GM12878 (cell line): ENCODE data around the gene PCDHGA2. TPM values are rescaled to one million over a fixed set of nuclear protein-coding genes. Genes with fewer than 3 reads are reported as not detected.
A peak's percentile ranks its signal among the peaks of the same experiment; 100 is the strongest.

Experiments
- ATAC-seq: fragments of 200-7000 bp; cut with Tn5 transposase; 3 replicates; pipeline ENCODE4 v1.9.1; 2020; ENCODE audit warnings: mild to moderate bottlenecking, moderate library complexity
- BruUV-seq: library from RNA; stranded (reverse); fragments of 400-500 nt; replicated peaks from 2 replicates; lab custom pipeline; 2021; lab: Mats Ljungman, UMichigan
- CTCF ChIA-PET: fragments of 300-600 bp; sonication (Branson Sonifier 250); formaldehyde crosslinking; extraction: SDS; loops from one replicate; lab custom pipeline; 2021; ENCODE audit warnings: inconsistent platforms; lab: Yijun Ruan, JAX
- POLR2A ChIA-PET: fragments of 350-600 bp; formaldehyde crosslinking; extraction: SDS; loops from one replicate; lab custom pipeline; 2021; ENCODE audit warnings: inconsistent platforms; lab: Charles Lee
- RAD21 ChIA-PET: fragments of 300-600 bp; sonication (Branson Sonifier 250); formaldehyde crosslinking; loops from one replicate; lab custom pipeline; 2023; ENCODE audit warnings: antibody characterized with exemption; ENCODE audit not compliant: unreplicated experiment; lab: Charles Lee
- SMC1A ChIA-PET: fragments of 300-600 bp; sonication (Branson Sonifier 250); formaldehyde crosslinking; loops from one replicate; lab custom pipeline; 2023; ENCODE audit not compliant: unreplicated experiment, uncharacterized antibody; lab: Charles Lee
- DNase-seq: peaks from one replicate; pipeline ENCODE4 v3.0.0-alpha.2; 2011; ENCODE audit warnings: low read depth, low spot score
- FAIRE-seq: peaks from 3 replicates; lab custom pipeline; 2011; peaks lifted over from hg19 to GRCh38; lab: Jason Lieb, UNC
- H2AFZ ChIP-seq: 2 replicates; pipeline ENCODE4 v1.6.0; 2011; ENCODE audit warnings: low read depth, low read length, control low read depth; ENCODE audit not compliant: control insufficient read depth
- H3K27ac ChIP-seq: 2 replicates; pipeline ENCODE4 v1.5.1; 2011; ENCODE audit warnings: control low read depth; ENCODE audit not compliant: control insufficient read depth, insufficient read depth
- H3K27me3 ChIP-seq, 2 experiments: replicated peaks in 1 of 2; 2 replicates each; pipeline versions ENCODE4 v1.6.0 to v1.6.1; 2011; ENCODE audit warnings: low read length in 1 of 2; ENCODE audit not compliant: control insufficient read depth in 2 of 2, insufficient read depth in 2 of 2
- H3K36me3 ChIP-seq, 2 experiments: 2 replicates each; pipeline ENCODE4 v1.5.1; 2011; ENCODE audit warnings: low read length in 1 of 2; ENCODE audit not compliant: control insufficient read depth in 2 of 2, insufficient read depth in 2 of 2
- H3K4me1 ChIP-seq: 2 replicates; pipeline ENCODE4 v1.6.1; 2011; ENCODE audit warnings: mild to moderate bottlenecking, low read length, moderate library complexity, mixed read lengths; ENCODE audit not compliant: control insufficient read depth, insufficient read depth
- H3K4me2 ChIP-seq: 2 replicates; pipeline ENCODE4 v1.6.0; 2011; ENCODE audit warnings: control low read depth; ENCODE audit not compliant: control insufficient read depth, insufficient read depth
- H3K4me3 ChIP-seq: fragments of 200-600 bp; sonication (generic); 2 replicates; pipeline ENCODE4 v1.5.1; 2016
- H3K79me2 ChIP-seq: 2 replicates; pipeline ENCODE4 v1.6.0; 2011; ENCODE audit warnings: low read length; ENCODE audit not compliant: control insufficient read depth, insufficient read depth
- H3K9ac ChIP-seq: 2 replicates; pipeline ENCODE4 v1.8.0; 2011; ENCODE audit warnings: low read length, control low read depth, mixed read lengths; ENCODE audit not compliant: control insufficient read depth, insufficient read depth
- H3K9me3 ChIP-seq: replicated peaks from 3 replicates; pipeline ENCODE4 v1.5.1; 2011; ENCODE audit warnings: mild to moderate bottlenecking, low read length; ENCODE audit not compliant: control insufficient read depth, insufficient read depth
- H4K20me1 ChIP-seq: 2 replicates; pipeline ENCODE4 v1.6.0; 2011; ENCODE audit not compliant: control insufficient read depth, insufficient read depth
- CREB1 ChIP-seq: IDR thresholded peaks from 2 replicates; pipeline ENCODE4 v1.6.1; 2012; ENCODE audit warnings: low read depth, mild to moderate bottlenecking, inconsistent platforms
- DPF2 ChIP-seq: fragments of 450-650 bp; IDR thresholded peaks from 2 replicates; pipeline ENCODE4 v1.6.1; 2017; ENCODE audit warnings: mild to moderate bottlenecking
- FOXK2 ChIP-seq: fragments of 450-650 bp; IDR thresholded peaks from 2 replicates; pipeline ENCODE4 v1.6.1; 2017; ENCODE audit warnings: mild to moderate bottlenecking, moderate library complexity
- IKZF1 ChIP-seq: fragments of 450-650 bp; conservative IDR thresholded peaks from 2 replicates; pipeline ENCODE4 v1.6.1; 2017; ENCODE audit warnings: antibody characterized with exemption, mild to moderate bottlenecking
- MXI1 ChIP-seq: fragments of 150-350 bp; IDR thresholded peaks from 2 replicates; pipeline ENCODE4 v1.6.1; 2011; ENCODE audit warnings: low read depth, mild to moderate bottlenecking, inconsistent platforms, low read length, improper control_type of control experiment
- NFYB ChIP-seq: IDR thresholded peaks from 2 replicates; pipeline ENCODE4 v1.6.1; 2011; ENCODE audit warnings: low read depth, mild to moderate bottlenecking, low read length, improper control_type of control experiment, moderate library complexity; ENCODE audit not compliant: insufficient read depth
- POLR2A ChIP-seq: IDR thresholded peaks from 2 replicates; pipeline ENCODE4 v1.6.1; 2011; ENCODE audit warnings: low read depth, mild to moderate bottlenecking, low read length
- POLR2AphosphoS2 ChIP-seq: IDR thresholded peaks from 2 replicates; pipeline ENCODE4 v1.6.1; 2011; ENCODE audit warnings: low read depth, mild to moderate bottlenecking, low read length, improper control_type of control experiment, moderate library complexity
- RUNX3 ChIP-seq: IDR thresholded peaks from 2 replicates; pipeline ENCODE4 v1.6.1; 2012; ENCODE audit warnings: low read length, inconsistent platforms
- SIN3A ChIP-seq: IDR thresholded peaks from 2 replicates; pipeline ENCODE4 v1.6.1; 2012; ENCODE audit warnings: low read depth, low read length, improper control_type of control experiment
- SIX5 ChIP-seq: IDR thresholded peaks from 2 replicates; pipeline ENCODE4 v1.6.1; 2011; ENCODE audit warnings: mild to moderate bottlenecking, low read depth, low read length, moderate library complexity; ENCODE audit not compliant: severe bottlenecking
- TAF1 ChIP-seq: IDR thresholded peaks from 2 replicates; pipeline ENCODE4 v1.6.1; 2011; ENCODE audit warnings: mild to moderate bottlenecking, low read depth, low read length, borderline replicate concordance
- ZNF24 ChIP-seq: fragments of 450-650 bp; IDR thresholded peaks from 2 replicates; pipeline ENCODE4 v1.6.1; 2017; ENCODE audit warnings: antibody characterized with exemption, mild to moderate bottlenecking
- WGBS: methylation state at CpG from one replicate; pipeline ENCODE4 v1.1.6; 2016; ENCODE audit warnings: low lambda C conversion rate; ENCODE audit not compliant: insufficient replicate concordance, insufficient coverage; ENCODE audit errors: missing lambda C conversion rate; 5-methylcytosine and 5-hydroxymethylcytosine counted together
- in situ Hi-C: fragments of 300-500 bp; cut with MboI; formaldehyde crosslinking; loops from 9 replicates; pipeline ENCODE4 v1.14.3; 2018; ENCODE audit warnings: mixed read lengths
- intact Hi-C: fragments of 100-400 bp; cut with micrococcal nuclease; formaldehyde crosslinking; loops from one replicate; pipeline ENCODE4 v1.14.2; 2022; ENCODE audit not compliant: unreplicated experiment
- polyA plus RNA-seq, 11 experiments: library from polyadenylated mRNA; depleted of rRNA in 4 of 11; unstranded in 6 of 11; stranded (reverse) in 5 of 11; fragments of >200 nt; fragmentation: Nextera tagmentation in 4 of 11; fragmentation: Illumina TruSeq in 1 of 11; extraction: Ambion mirVana in 4 of 11; extraction: Trizol in 1 of 11; gene quantifications; 1 replicate in 1 of 11; 2 replicates in 10 of 11; pipeline versions ENCODE4 v1.2.1 to v1.2.3, GENCODE V29; 2011 to 2016; ENCODE audit warnings: inconsistent platforms in 2 of 11, missing spikeins in 2 of 11, low read depth in 1 of 11
- total RNA-seq, 4 experiments: library from RNA; depleted of rRNA in 3 of 4; stranded (reverse); fragments of >200 nt in 3 of 4; fragmentation: Illumina TruSeq in 1 of 4; extraction: Trizol in 1 of 4; gene quantifications; 2 replicates each; pipeline versions ENCODE4 v1.2.1 to v1.2.3, GENCODE V29; 2013 to 2021
- TF ChIP-seq, protein P1 (sequence below): fragments of 450-650 bp; formaldehyde crosslinking; IDR thresholded peaks from 2 replicates; pipeline ENCODE4 v1.4.0; 2022; ENCODE audit warnings: mild to moderate bottlenecking, moderate library complexity
- TF ChIP-seq, protein P2 (sequence below): IDR thresholded peaks from 2 replicates; pipeline ENCODE4 v1.6.1; 2012; ENCODE audit warnings: low read depth, low read length, improper control_type of control experiment
- TF ChIP-seq, protein P3 (sequence below): IDR thresholded peaks from 2 replicates; pipeline ENCODE4 v1.6.1; 2012; ENCODE audit warnings: mild to moderate bottlenecking, low read depth, low read length

PCDHGA2 gene
- total and polyA plus RNA-seq, 10 of the 15 experiments (the other 5 are each of a cell fraction or from before 2014, with no cell fraction given) = 0.03 to 0.11 (median 0.05) TPM; not detected in 4

DNA sequence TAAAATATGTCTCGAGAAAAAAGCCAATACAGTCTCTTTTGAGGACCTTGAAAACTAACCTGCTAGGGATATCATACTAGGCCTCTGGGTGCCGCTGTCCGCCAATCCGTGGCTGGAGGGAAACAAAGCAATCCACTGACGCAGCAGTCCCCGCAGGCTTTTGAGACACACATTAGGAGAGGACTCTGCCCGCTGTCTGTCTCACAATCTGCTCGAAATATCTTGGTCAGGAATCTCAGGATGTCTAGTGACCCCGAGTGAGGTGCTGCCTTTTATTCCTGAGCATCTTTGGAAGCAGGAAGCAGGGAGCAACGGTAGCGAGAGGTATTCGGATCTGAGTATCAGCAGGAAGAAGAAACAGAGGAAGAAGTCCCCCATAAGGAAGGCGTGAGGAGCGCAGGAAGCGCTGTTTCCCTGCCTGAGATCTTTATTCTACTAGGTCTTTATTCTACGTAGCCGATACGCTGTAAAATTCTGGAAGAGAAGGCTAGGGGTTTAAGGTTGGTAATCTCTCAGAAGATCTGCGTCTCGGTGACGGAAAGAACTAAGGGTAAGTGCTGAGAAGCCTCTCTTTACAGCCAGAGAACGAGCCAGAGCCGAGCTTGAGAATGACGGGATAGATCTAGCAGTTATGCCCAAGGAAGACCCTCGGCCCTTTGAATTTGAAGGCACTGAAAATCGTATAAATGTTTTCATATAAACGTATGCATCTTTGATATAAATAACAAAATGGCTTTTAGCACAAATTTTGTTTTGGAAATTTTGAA is 12.3 kb upstream of the PCDHGA2 start:
- SMC1A ChIA-PET = interaction anchor here (1.0 kb wide), 1 partner anchor 9 kb away, joined by 6 read pairs; no protein-coding TSS in a partner anchor
- peak overlapping the region; percentile 98 for H2AFZ ChIP-seq
- no peak for FAIRE-seq
- intact Hi-C loops = no loop called here
- H3K4me3 ChIP-seq = peak overlapping the region; percentile 70
- RAD21 ChIA-PET = no interaction called here
- H3K27ac ChIP-seq = no peak overlapping the region
- peak overlapping the region; percentile 51 for H3K9ac ChIP-seq
- H3K27me3 ChIP-seq = no peaks in the 10 kb centered on the region; a peak in 1 of 4 replicates
- peaks cover 4% of the 10 kb centered on the region; the same call in 2 of the 3 replicates for H3K9me3 ChIP-seq
- DNase-seq = no peak
- peak overlapping the region; percentile 83 for H3K4me2 ChIP-seq
- 36% methylated on average over 27 of the region's 27 CpGs for WGBS
- no peaks in the 10 kb centered on the region for H3K4me1 ChIP-seq
- no peaks in the 10 kb centered on the region for H4K20me1 ChIP-seq
- POLR2A ChIA-PET = interaction anchor here (0.6 kb wide), 1 partner anchor 282 kb away, joined by 9 read pairs; no protein-coding TSS in a partner anchor
- H3K79me2 ChIP-seq = no peaks in the 10 kb centered on the region
- ATAC-seq = peak; percentile 94
- in situ Hi-C loops = loop anchor here (10.0 kb wide), 1 partner anchor 239 kb away; no protein-coding TSS in a partner anchor
- CTCF ChIA-PET = interaction anchor here (0.6 to 1.4 kb wide), 6 partner anchors 22 to 266 kb away, joined by 3 to 5 read pairs (median 4); partner anchors contain the start of gene PCDHGB2
- BruUV-seq = no TSS peak
- no peaks in the 10 kb centered on the region for H3K36me3 ChIP-seq
- no peak for TF ChIP-seq NFYB
- TF ChIP-seq MXI1 = no peak
- TF ChIP-seq, protein P1, sequence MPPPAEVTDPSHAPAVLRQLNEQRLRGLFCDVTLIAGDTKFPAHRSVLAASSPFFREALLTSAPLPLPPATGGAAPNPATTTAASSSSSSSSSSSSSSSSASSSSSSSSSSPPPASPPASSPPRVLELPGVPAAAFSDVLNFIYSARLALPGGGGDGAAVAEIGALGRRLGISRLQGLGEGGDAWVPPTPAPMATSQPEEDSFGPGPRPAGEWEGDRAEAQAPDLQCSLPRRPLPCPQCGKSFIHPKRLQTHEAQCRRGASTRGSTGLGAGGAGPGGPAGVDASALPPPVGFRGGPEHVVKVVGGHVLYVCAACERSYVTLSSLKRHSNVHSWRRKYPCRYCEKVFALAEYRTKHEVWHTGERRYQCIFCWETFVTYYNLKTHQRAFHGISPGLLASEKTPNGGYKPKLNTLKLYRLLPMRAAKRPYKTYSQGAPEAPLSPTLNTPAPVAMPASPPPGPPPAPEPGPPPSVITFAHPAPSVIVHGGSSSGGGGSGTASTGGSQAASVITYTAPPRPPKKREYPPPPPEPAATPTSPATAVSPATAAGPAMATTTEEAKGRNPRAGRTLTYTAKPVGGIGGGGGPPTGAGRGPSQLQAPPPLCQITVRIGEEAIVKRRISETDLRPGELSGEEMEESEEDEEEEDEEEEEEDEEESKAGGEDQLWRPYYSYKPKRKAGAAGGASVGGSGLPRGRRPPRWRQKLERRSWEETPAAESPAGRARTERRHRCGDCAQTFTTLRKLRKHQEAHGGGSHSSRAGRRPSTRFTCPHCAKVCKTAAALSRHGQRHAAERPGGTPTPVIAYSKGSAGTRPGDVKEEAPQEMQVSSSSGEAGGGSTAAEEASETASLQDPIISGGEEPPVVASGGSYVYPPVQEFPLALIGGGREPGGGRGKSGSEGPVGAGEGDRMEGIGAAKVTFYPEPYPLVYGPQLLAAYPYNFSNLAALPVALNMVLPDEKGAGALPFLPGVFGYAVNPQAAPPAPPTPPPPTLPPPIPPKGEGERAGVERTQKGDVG (CRISPR knock-in tag) = no peak
- TF ChIP-seq, protein P2, sequence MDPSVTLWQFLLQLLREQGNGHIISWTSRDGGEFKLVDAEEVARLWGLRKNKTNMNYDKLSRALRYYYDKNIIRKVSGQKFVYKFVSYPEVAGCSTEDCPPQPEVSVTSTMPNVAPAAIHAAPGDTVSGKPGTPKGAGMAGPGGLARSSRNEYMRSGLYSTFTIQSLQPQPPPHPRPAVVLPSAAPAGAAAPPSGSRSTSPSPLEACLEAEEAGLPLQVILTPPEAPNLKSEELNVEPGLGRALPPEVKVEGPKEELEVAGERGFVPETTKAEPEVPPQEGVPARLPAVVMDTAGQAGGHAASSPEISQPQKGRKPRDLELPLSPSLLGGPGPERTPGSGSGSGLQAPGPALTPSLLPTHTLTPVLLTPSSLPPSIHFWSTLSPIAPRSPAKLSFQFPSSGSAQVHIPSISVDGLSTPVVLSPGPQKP = no peak
- TF ChIP-seq DPF2 = no peak
- TF ChIP-seq RUNX3 = peak; percentile 35; the same call in 1 of the 2 replicates
- TF ChIP-seq, protein P3, sequence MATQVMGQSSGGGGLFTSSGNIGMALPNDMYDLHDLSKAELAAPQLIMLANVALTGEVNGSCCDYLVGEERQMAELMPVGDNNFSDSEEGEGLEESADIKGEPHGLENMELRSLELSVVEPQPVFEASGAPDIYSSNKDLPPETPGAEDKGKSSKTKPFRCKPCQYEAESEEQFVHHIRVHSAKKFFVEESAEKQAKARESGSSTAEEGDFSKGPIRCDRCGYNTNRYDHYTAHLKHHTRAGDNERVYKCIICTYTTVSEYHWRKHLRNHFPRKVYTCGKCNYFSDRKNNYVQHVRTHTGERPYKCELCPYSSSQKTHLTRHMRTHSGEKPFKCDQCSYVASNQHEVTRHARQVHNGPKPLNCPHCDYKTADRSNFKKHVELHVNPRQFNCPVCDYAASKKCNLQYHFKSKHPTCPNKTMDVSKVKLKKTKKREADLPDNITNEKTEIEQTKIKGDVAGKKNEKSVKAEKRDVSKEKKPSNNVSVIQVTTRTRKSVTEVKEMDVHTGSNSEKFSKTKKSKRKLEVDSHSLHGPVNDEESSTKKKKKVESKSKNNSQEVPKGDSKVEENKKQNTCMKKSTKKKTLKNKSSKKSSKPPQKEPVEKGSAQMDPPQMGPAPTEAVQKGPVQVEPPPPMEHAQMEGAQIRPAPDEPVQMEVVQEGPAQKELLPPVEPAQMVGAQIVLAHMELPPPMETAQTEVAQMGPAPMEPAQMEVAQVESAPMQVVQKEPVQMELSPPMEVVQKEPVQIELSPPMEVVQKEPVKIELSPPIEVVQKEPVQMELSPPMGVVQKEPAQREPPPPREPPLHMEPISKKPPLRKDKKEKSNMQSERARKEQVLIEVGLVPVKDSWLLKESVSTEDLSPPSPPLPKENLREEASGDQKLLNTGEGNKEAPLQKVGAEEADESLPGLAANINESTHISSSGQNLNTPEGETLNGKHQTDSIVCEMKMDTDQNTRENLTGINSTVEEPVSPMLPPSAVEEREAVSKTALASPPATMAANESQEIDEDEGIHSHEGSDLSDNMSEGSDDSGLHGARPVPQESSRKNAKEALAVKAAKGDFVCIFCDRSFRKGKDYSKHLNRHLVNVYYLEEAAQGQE = no peak
- no peak for TF ChIP-seq SIX5
- TF ChIP-seq SIN3A = no peak
- TF ChIP-seq FOXK2 = no peak
- TF ChIP-seq CREB1 = peak; percentile 57
- 0 out of 2 replicates have a peak, but pooled peaks have one; percentile 18 for TF ChIP-seq IKZF1
- TF ChIP-seq POLR2AphosphoS2 = no peak
- TF ChIP-seq TAF1 = 0 out of 2 replicates have a peak, but pooled peaks have one; percentile 12
- TF ChIP-seq ZNF24 = no peak
- peak; percentile 66 for TF ChIP-seq POLR2A
